ENCODE data around the gene KIF1B. TPM values are rescaled to one million over a fixed set of nuclear protein-coding genes. Genes with fewer than 3 reads are reported as not detected.

The KIF1B gene
- total RNA-seq, 1 experiment from 2014 or later, result 33.0 TPM

DNA sequence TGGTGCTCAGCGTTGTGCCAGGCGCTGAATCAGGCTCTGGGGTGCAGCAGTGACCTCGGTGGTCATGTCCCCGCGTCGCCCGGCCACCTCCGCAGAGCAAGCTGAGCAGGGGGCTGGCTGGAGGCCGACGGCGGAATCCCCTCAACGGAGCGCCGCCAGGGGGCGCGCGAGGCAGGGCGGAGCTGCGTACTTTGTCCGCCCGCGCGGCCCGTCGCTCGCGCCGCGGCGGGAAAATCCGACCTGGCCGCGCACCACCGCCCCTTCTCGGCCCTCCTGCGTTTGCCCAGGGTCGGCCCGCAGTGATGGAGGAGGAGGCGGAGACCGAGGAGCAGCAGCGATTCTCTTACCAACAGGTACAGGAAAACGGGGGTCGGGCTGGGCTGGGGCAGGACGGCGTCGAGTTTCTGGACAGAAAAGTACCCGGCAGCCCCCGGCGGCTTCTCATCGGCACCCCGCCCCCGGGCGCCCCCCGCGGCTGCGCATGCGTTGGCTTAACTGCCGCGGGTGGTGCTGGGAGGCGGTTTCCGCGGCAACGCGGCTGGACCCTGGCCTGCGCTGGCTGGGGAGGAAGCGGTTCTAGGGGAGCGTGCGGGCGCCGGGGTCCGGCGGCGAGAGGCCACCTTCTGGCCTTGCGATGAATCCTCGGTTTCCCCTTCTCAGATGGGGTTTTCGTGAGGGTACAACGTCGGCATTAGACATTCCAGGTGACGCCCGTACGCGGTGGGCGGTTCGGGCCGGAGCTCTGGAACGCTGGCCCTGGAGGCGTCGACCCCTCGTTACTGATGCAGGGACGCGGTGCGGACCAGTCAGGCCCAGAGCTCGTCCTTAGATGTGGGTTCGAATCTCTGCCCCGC lies 220.1 kb downstream of the KIF1B start, which contains the start of gene CENPS:
TSS of gene CENPS (plus strand) at position 218 of the 854 bp plus-strand sequence. CDS start at position 303, 85 bp downstream.
- in situ Hi-C loops (cut with HindIII; ENCODE audit: low pct_unique_long_range_greater_than_20kb, low sequenced_read_pairs) (no loop called here), intact Hi-C loops (cut with micrococcal nuclease; ENCODE audit: unreplicated experiment) (no loop called here)
- no peaks in the 10 kb centered on the region for H3K9me3 ChIP-seq (ENCODE audit: control insufficient read depth, insufficient read depth, low read depth, low read length)
- TF ChIP-seq POLR2AphosphoS5 (IDR thresholded peaks at IDR 0.05; ENCODE audit: low read depth, low read length) (peak; percentile 65; the same call in 1 of the 2 replicates), SIN3A (IDR thresholded peaks at IDR 0.05; ENCODE audit: borderline replicate concordance, insufficient read depth, low read depth, low read length) (peak; percentile 94; the same call in 1 of the 2 replicates), TCF7L2 (IDR thresholded peaks at IDR 0.05; ENCODE audit: low read depth, low read length) (no peak)
- TF ChIP-seq, protein P1, sequence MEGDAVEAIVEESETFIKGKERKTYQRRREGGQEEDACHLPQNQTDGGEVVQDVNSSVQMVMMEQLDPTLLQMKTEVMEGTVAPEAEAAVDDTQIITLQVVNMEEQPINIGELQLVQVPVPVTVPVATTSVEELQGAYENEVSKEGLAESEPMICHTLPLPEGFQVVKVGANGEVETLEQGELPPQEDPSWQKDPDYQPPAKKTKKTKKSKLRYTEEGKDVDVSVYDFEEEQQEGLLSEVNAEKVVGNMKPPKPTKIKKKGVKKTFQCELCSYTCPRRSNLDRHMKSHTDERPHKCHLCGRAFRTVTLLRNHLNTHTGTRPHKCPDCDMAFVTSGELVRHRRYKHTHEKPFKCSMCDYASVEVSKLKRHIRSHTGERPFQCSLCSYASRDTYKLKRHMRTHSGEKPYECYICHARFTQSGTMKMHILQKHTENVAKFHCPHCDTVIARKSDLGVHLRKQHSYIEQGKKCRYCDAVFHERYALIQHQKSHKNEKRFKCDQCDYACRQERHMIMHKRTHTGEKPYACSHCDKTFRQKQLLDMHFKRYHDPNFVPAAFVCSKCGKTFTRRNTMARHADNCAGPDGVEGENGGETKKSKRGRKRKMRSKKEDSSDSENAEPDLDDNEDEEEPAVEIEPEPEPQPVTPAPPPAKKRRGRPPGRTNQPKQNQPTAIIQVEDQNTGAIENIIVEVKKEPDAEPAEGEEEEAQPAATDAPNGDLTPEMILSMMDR (IDR thresholded peaks at IDR 0.05), result peak; percentile 98
- TF ChIP-seq, protein P2, sequence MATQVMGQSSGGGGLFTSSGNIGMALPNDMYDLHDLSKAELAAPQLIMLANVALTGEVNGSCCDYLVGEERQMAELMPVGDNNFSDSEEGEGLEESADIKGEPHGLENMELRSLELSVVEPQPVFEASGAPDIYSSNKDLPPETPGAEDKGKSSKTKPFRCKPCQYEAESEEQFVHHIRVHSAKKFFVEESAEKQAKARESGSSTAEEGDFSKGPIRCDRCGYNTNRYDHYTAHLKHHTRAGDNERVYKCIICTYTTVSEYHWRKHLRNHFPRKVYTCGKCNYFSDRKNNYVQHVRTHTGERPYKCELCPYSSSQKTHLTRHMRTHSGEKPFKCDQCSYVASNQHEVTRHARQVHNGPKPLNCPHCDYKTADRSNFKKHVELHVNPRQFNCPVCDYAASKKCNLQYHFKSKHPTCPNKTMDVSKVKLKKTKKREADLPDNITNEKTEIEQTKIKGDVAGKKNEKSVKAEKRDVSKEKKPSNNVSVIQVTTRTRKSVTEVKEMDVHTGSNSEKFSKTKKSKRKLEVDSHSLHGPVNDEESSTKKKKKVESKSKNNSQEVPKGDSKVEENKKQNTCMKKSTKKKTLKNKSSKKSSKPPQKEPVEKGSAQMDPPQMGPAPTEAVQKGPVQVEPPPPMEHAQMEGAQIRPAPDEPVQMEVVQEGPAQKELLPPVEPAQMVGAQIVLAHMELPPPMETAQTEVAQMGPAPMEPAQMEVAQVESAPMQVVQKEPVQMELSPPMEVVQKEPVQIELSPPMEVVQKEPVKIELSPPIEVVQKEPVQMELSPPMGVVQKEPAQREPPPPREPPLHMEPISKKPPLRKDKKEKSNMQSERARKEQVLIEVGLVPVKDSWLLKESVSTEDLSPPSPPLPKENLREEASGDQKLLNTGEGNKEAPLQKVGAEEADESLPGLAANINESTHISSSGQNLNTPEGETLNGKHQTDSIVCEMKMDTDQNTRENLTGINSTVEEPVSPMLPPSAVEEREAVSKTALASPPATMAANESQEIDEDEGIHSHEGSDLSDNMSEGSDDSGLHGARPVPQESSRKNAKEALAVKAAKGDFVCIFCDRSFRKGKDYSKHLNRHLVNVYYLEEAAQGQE (IDR thresholded peaks at IDR 0.05; ENCODE audit: insufficient read depth in 1 of 2, low read depth in 2 of 2, low read length in 1 of 2), result no peak
- H3K4me3 ChIP-seq (ENCODE audit: low read depth in 2 of 2, low read length in 2 of 2), result peak within 1 kb of the TSS; percentile 83 to 97
- no peaks in the 10 kb centered on the region for H3K27me3 ChIP-seq (ENCODE audit: control insufficient read depth, insufficient read depth, low read length)
- H3K36me3 ChIP-seq (ENCODE audit: control insufficient read depth, insufficient read depth, low read length), result no peaks in the 10 kb centered on the region
- H3K4me1 ChIP-seq (ENCODE audit: control insufficient read depth, insufficient read depth, low read length), result no peaks in the 10 kb centered on the region; the same call in 1 of the 2 replicates
- POLR2A ChIA-PET, result interaction anchor here (0.6 to 0.9 kb wide), 2 partner anchors 64 to 89 kb away, joined by 3 read pairs; no protein-coding TSS in a partner anchor
- H3K27ac ChIP-seq (ENCODE audit: low read length), result peak within 1 kb of the TSS; percentile 87
- peak; percentile 46 for DNase-seq (ENCODE audit: low read depth, low spot score)
- CTCF ChIA-PET, result interaction anchor here (0.6 to 1.5 kb wide), 6 partner anchors 42 to 480 kb away, joined by 3 to 11 read pairs (median 4); partner anchors contain the start of gene DFFA
- peak; percentile 94 for ATAC-seq
- BruUV-seq (replicated peaks), result no TSS peak

Small RNAs within 50 kb of the gene (microRNA-seq; reads per million reads assigned to microRNA genes)
- not detected for gene MIR1273D (ENCODE audit: unreplicated experiment)

Other genes starting within 250 kb of the KIF1B start
- 28.9 TPM for gene RBP7, start 213.3 kb upstream of the KIF1B start, total RNA-seq (2021; ENCODE audit: unreplicated experiment)
- 54.7 TPM for gene UBE4B, start 177.6 kb upstream of the KIF1B start, total RNA-seq (2021; ENCODE audit: unreplicated experiment)
- gene PGD, start 188.5 kb downstream of the KIF1B start, total RNA-seq (2021; ENCODE audit: unreplicated experiment), result 158 TPM
- 40.8 TPM for gene CENPS, start 219.9 kb downstream of the KIF1B start, total RNA-seq (2021; ENCODE audit: unreplicated experiment)
- gene CORT, start 239.5 kb downstream of the KIF1B start, total RNA-seq (2021; ENCODE audit: unreplicated experiment), result 0.41 TPM

Measured in Panc1 (cell line).